Choroid plexus epithelial cell (primary cell): ENCODE data around the gene KISS1.

Experiments
- DNase-seq: peaks from one replicate; pipeline ENCODE4 v3.0.0-alpha.2; 2010; ENCODE audit warnings: low read depth
- H3K4me3 ChIP-seq: 2 replicates; pipeline ENCODE4 v1.5.1; 2011; ENCODE audit warnings: low read depth, mild to moderate bottlenecking, control low read depth, low read length, moderate library complexity
- CTCF ChIP-seq: conservative IDR thresholded peaks from 2 replicates; pipeline ENCODE4 v1.5.1; 2011; ENCODE audit warnings: low read depth, mild to moderate bottlenecking, control low read depth, inconsistent platforms, low read length, moderate library complexity

Gene KISS1

GRCh38 chr1:204199579-204199978, 3.3 kb upstream of the KISS1 start:
- no peak for DNase-seq
- no peak for TF ChIP-seq CTCF
- H3K4me3 ChIP-seq: no peak overlapping the region

- DNase-seq: peak; percentile 63
- TF ChIP-seq CTCF: no peak
- H3K4me3 ChIP-seq: no peak overlapping the region
Measured at GRCh38 chr1:204198348-204199340, 2.4 kb upstream of the KISS1 start.

- no peak for DNase-seq
- H3K4me3 ChIP-seq: no peak overlapping the region
- TF ChIP-seq CTCF: no peak
Measured at GRCh38 chr1:204197068-204197467, 777 bp upstream of the KISS1 start.

- no peak for DNase-seq
- H3K4me3 ChIP-seq: no peak overlapping the region
- no peak for TF ChIP-seq CTCF
Measured at GRCh38 chr1:204194771-204195170, 1.5 kb downstream of the KISS1 start.

GRCh38 chr1:204194080-204194479, 2.2 kb downstream of the KISS1 start:
- no peak for TF ChIP-seq CTCF
- DNase-seq: no peak
- no peak overlapping the region for H3K4me3 ChIP-seq

GRCh38 chr1:204192589-204193352, 3.5 kb downstream of the KISS1 start:
- no peak for DNase-seq
- H3K4me3 ChIP-seq: no peak overlapping the region
- TF ChIP-seq CTCF: no peak
